Prostate gland (tissue), 2 donors: ENCODE data around the gene FHIT.

Experiments
- CTCF ChIP-seq, 4 experiments: fragments of 200-600 bp in 2 of 4; fragments of 450-650 bp in 2 of 4; sonication (generic) in 2 of 4; IDR thresholded peaks; 1 replicate in 3 of 4; 2 replicates in 1 of 4; pipeline ENCODE4 v1.5.1; 2016 to 2019; ENCODE audit warnings: antibody characterized with exemption in 4 of 4, mild to moderate bottlenecking in 2 of 4, moderate library complexity in 2 of 4
- POLR2A ChIP-seq: fragments of 450-650 bp; IDR thresholded peaks from one replicate; pipeline ENCODE4 v1.6.1; 2016; ENCODE audit warnings: antibody characterized with exemption, mild to moderate bottlenecking
- POLR2AphosphoS5 ChIP-seq: sonication (generic); formaldehyde crosslinking; IDR thresholded peaks from one replicate; pipeline ENCODE4 v1.6.1; 2017; ENCODE audit warnings: antibody characterized with exemption

- TF ChIP-seq CTCF (IDR thresholded peaks at IDR 0.05) (no peak), POLR2AphosphoS5 (no peak), POLR2A (no peak)
Measured at GRCh38 chr3:59885899-59886400, 1365.3 kb downstream of the FHIT start.
